Neuronal stem cell (in vitro differentiated cells): ENCODE measurements around the gene KIF21B.

Experiments used
- DNase-seq: peaks from one replicate; pipeline ENCODE4 v3.0.0-alpha.2; 2013; ENCODE audit warnings: low spot score
- H2AFZ ChIP-seq: one replicate; pipeline ENCODE4 v1.6.1; 2013; ENCODE audit warnings: mild to moderate bottlenecking, low read length, inconsistent platforms
- H2AK5ac ChIP-seq: 2 replicates; pipeline ENCODE4 v1.6.1; 2013; ENCODE audit warnings: low read depth, mild to moderate bottlenecking, inconsistent platforms, low read length, moderate library complexity, mixed read lengths
- H2BK120ac ChIP-seq: 2 replicates; pipeline ENCODE4 v1.6.1; 2013; ENCODE audit warnings: low read depth, mild to moderate bottlenecking, inconsistent platforms, low read length, moderate library complexity, mixed read lengths
- H2BK12ac ChIP-seq: one replicate; pipeline ENCODE4 v1.6.1; 2013; ENCODE audit warnings: low read length, inconsistent platforms
- H2BK15ac ChIP-seq: 2 replicates; pipeline ENCODE4 v1.6.1; 2013; ENCODE audit warnings: mild to moderate bottlenecking, low read length, inconsistent platforms, mixed read lengths
- H2BK5ac ChIP-seq: one replicate; pipeline ENCODE4 v1.6.1; 2013; ENCODE audit warnings: inconsistent platforms, mild to moderate bottlenecking, low read length, moderate library complexity
- H3K14ac ChIP-seq: one replicate; pipeline ENCODE4 v1.6.1; 2013; ENCODE audit warnings: low read length, inconsistent platforms
- H3K18ac ChIP-seq: 2 replicates; pipeline ENCODE4 v1.6.1; 2013; ENCODE audit warnings: low read length, inconsistent platforms
- H3K23ac ChIP-seq: 2 replicates; pipeline ENCODE4 v1.6.1; 2013; ENCODE audit warnings: low read depth, mild to moderate bottlenecking, mixed read lengths, low read length, inconsistent platforms; ENCODE audit not compliant: poor library complexity
- H3K27ac ChIP-seq: replicated peaks from 3 replicates; pipeline ENCODE4 v1.5.1; 2013; ENCODE audit warnings: low read length, inconsistent platforms
- H3K27me3 ChIP-seq, 3 experiments: 2 replicates each; pipeline ENCODE4 v1.6.1; 2013; ENCODE audit warnings: low read length in 3 of 3, mild to moderate bottlenecking in 2 of 3, inconsistent platforms in 1 of 3, low read depth in 1 of 3, mixed read lengths in 1 of 3, moderate library complexity in 1 of 3; ENCODE audit not compliant: control insufficient read depth in 3 of 3, insufficient read depth in 3 of 3
- H3K36me3 ChIP-seq, 2 donors: replicated peaks in 1 of 2; 2 replicates each; pipeline ENCODE4 v1.6.1; 2013; ENCODE audit warnings: low read length in 2 of 2; ENCODE audit not compliant: control insufficient read depth in 2 of 2, insufficient read depth in 2 of 2
- H3K4ac ChIP-seq: 2 replicates; pipeline ENCODE4 v1.6.1; 2013; ENCODE audit warnings: inconsistent platforms, mild to moderate bottlenecking, low read length, moderate library complexity
- H3K4me1 ChIP-seq, 2 donors: 1 replicate in 1 of 2; 2 replicates in 1 of 2; pipeline ENCODE4 v1.6.1; 2013; ENCODE audit warnings: low read length in 2 of 2, low read depth in 1 of 2; ENCODE audit not compliant: control insufficient read depth in 2 of 2, insufficient read depth in 1 of 2
- H3K4me2 ChIP-seq: one replicate; pipeline ENCODE4 v1.6.1; 2013; ENCODE audit warnings: mild to moderate bottlenecking, low read length, inconsistent platforms; ENCODE audit not compliant: insufficient read depth, poor library complexity, severe bottlenecking
- H3K4me3 ChIP-seq, 2 donors: 2 replicates each; pipeline ENCODE4 v1.5.1; 2013; ENCODE audit warnings: low read length in 2 of 2, mild to moderate bottlenecking in 2 of 2, inconsistent platforms in 1 of 2, moderate library complexity in 1 of 2
- H3K79me1 ChIP-seq: one replicate; pipeline ENCODE4 v1.6.1; 2013; ENCODE audit warnings: low read depth, mild to moderate bottlenecking, inconsistent platforms, low read length, moderate library complexity
- H3K9ac ChIP-seq: one replicate; pipeline ENCODE4 v1.6.1; 2013; ENCODE audit warnings: mild to moderate bottlenecking, low read depth, low read length, inconsistent platforms; ENCODE audit not compliant: poor library complexity
- H3K9me3 ChIP-seq, 2 donors: replicated peaks in 1 of 2; 2 replicates each; pipeline versions ENCODE3 to v1.6.1; 2013; ENCODE audit warnings: low read length in 2 of 2, mild to moderate bottlenecking in 2 of 2, inconsistent platforms in 1 of 2, low read depth in 1 of 2, mixed read lengths in 1 of 2, moderate library complexity in 1 of 2; ENCODE audit not compliant: control insufficient read depth in 2 of 2, insufficient read depth in 1 of 2
- H4K8ac ChIP-seq: one replicate; pipeline ENCODE4 v1.6.1; 2013; ENCODE audit warnings: low read depth, mild to moderate bottlenecking, inconsistent platforms, low read length, moderate library complexity
- H4K91ac ChIP-seq: one replicate; pipeline ENCODE4 v1.6.1; 2013; ENCODE audit warnings: low read length, low read depth, mild to moderate bottlenecking, inconsistent platforms; ENCODE audit not compliant: poor library complexity
- WGBS, 2 donors: extraction: QIAGEN DNeasy Blood & Tissue Kit; methylation state at CpG; one replicate each; pipeline ENCODE4 v1.1.7; 2013; ENCODE audit warnings: missing lambda C conversion rate in 2 of 2, mixed read lengths in 1 of 2; ENCODE audit not compliant: insufficient read length in 2 of 2, insufficient replicate concordance in 1 of 2; ENCODE audit errors: extremely low coverage in 2 of 2; 5-methylcytosine and 5-hydroxymethylcytosine counted together

KIF21B gene

DNA sequence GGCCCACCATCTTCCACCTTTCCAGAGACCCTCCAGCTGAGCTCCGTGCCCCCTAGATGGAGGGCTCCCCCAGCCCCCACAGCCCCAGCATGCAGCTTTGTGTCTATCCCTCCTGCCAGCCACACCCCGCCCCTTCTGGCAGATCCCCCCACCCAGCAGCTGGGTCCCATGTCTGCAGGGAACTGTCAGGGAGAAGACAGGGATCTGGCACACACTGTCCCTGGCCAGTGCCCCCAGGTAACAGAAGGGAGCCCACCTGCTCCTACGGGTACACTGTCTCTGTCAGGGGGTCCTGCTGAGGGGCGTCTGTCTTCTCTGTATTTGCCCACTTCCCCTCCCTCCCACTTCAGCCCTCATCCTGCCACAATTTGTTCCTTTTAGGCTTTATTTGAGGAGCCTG is 11.2 kb upstream of the KIF21B start:
- H3K4me1 ChIP-seq: peaks cover 6 to 14% of the 10 kb centered on the region in 2 donors
- H2BK12ac ChIP-seq: no peak overlapping the region
- H3K9ac ChIP-seq: no peak overlapping the region
- no peak overlapping the region for H3K4ac ChIP-seq
- no peak overlapping the region for H2AK5ac ChIP-seq
- H3K4me3 ChIP-seq: no peak overlapping the region
- H3K9me3 ChIP-seq: no peaks in the 10 kb centered on the region
- H3K79me1 ChIP-seq: no peaks in the 10 kb centered on the region
- H4K8ac ChIP-seq: no peak overlapping the region
- H3K36me3 ChIP-seq: no peaks in the 10 kb centered on the region
- no peak overlapping the region for H3K14ac ChIP-seq
- no peak overlapping the region for H3K18ac ChIP-seq
- H3K23ac ChIP-seq: no peak overlapping the region
- no peak overlapping the region for H3K27ac ChIP-seq
- WGBS, 2 donors: no CpG with 5 or more reads among the region's 4 CpGs
- H3K4me2 ChIP-seq: no peak overlapping the region
- peaks cover 0 to 7% (median 0%) of the 10 kb centered on the region in 3 experiments for H3K27me3 ChIP-seq
- no peak overlapping the region for H2BK5ac ChIP-seq
- DNase-seq: no peak
- peak overlapping the region; percentile 18 for H2BK120ac ChIP-seq
- H4K91ac ChIP-seq: no peak overlapping the region
- no peak overlapping the region for H2BK15ac ChIP-seq
- H2AFZ ChIP-seq: no peak overlapping the region

DNA sequence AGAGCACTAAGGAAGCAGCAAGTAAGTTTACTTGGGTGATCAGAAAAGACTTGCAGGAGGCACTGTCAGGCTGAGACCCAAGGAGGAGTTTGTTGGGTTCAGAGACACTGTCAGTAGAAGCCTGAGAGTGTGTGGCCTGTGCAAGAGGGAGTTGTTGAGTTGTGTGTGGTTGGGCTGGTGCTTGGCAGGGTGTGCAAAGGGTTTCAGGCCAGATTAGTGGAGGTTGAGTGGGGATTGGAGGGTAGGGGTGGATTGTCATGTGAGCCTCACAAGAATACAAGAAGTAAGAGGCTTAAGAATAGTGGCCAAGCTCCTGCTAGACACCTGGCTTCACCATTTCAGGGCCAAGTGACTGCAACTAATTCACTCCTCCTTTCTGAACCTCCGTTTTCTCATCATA is 8.9 kb upstream of the KIF21B start:
- H3K4me1 ChIP-seq: no peaks in the 10 kb centered on the region
- H4K8ac ChIP-seq: no peak overlapping the region
- no peak overlapping the region for H3K9ac ChIP-seq
- no peak overlapping the region for H2AK5ac ChIP-seq
- H3K18ac ChIP-seq: no peak overlapping the region
- no peak overlapping the region for H2BK12ac ChIP-seq
- H3K36me3 ChIP-seq: no peaks in the 10 kb centered on the region
- no peak overlapping the region for H3K23ac ChIP-seq
- H3K4me3 ChIP-seq: no peak overlapping the region
- no peak overlapping the region for H2BK15ac ChIP-seq
- no peak overlapping the region for H3K14ac ChIP-seq
- no peaks in the 10 kb centered on the region for H3K79me1 ChIP-seq
- no peak overlapping the region for H2BK5ac ChIP-seq
- DNase-seq: no peak
- no CpG with 5 or more reads among the region's 1 CpG for WGBS, 2 donors
- H3K27ac ChIP-seq: no peak overlapping the region
- no peak overlapping the region for H3K4ac ChIP-seq
- peaks cover 0 to 5% (median 0%) of the 10 kb centered on the region in 3 experiments for H3K27me3 ChIP-seq
- no peak overlapping the region for H4K91ac ChIP-seq
- no peak overlapping the region for H2AFZ ChIP-seq
- no peaks in the 10 kb centered on the region for H3K9me3 ChIP-seq
- H3K4me2 ChIP-seq: no peak overlapping the region
- H2BK120ac ChIP-seq: no peak overlapping the region

DNA sequence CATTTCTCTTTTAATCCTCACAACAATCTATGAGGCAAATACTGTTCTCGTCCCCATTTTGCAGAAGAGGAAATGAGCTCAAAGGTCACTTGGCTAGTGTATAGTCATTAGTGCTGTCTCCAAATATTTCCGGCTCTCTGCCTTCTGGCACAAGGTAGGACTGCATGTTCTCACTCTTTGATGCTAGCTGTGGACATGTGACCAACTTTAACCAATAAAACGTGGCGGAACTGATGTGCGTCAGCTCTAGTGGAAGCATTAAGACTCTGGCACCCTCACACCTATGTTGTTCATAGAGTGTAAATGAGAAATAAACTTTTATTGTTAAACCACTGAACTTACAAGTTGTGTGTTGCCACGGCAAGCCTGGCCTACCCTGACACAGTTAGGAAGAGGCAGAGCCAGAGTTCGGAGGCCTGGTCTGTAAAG is 5.0 kb upstream of the KIF21B start:
- Histone ChIP-seq H3K4me2 (no peak overlapping the region), H3K18ac (no peak overlapping the region), H3K36me3 (no peaks in the 10 kb centered on the region), H3K27me3 (no peaks in the 10 kb centered on the region), H4K8ac (no peak overlapping the region), H4K91ac (no peak overlapping the region), H2BK5ac (no peak overlapping the region), H3K4ac (no peak overlapping the region), H3K14ac (no peak overlapping the region), H2AFZ (no peak overlapping the region), H2AK5ac (no peak overlapping the region), H3K9ac (no peak overlapping the region), H2BK120ac (no peak overlapping the region), H3K4me1 (peaks cover 8 to 19% of the 10 kb centered on the region in 2 donors), H3K79me1 (no peaks in the 10 kb centered on the region), H2BK15ac (no peak overlapping the region), H3K27ac (no peak overlapping the region), H3K4me3 (no peak overlapping the region), H3K23ac (no peak overlapping the region), H2BK12ac (no peak overlapping the region), H3K9me3 (no peaks in the 10 kb centered on the region)
- WGBS, 2 donors: no CpG with 5 or more reads among the region's 7 CpGs
- DNase-seq: no peak

DNA sequence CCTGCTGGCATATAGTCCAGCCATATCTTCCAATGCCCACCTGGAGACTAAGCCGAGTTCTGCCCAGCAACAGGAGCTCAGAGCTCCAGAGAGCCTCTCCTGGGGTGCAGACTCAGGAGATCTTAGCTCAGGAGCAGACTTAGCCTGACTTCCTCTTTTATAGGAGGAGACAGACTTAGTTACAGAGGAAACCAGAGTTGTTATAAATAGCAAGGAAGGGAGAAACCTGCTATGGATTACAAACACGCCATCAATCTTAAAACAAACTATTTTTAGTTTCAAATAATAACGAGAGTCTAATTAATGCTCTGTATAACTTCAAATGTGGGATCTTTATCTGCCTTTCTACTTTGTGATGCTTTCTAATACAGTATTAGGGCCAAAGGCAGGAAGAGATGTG is 3.3 kb upstream of the KIF21B start:
- no peak overlapping the region for H2BK12ac ChIP-seq
- H3K4me3 ChIP-seq: no peak overlapping the region
- no peak overlapping the region for H2BK120ac ChIP-seq
- H3K14ac ChIP-seq: no peak overlapping the region
- H3K4me2 ChIP-seq: no peak overlapping the region
- no peak overlapping the region for H2BK5ac ChIP-seq
- no peak for DNase-seq
- whole genome bisulfite sequencing, 2 donors: no CpG with 5 or more reads among the region's 3 CpGs
- no peak overlapping the region for H2AFZ ChIP-seq
- no peak overlapping the region for H4K8ac ChIP-seq
- no peak overlapping the region for H3K9ac ChIP-seq
- H3K4me1 ChIP-seq: peaks cover 17 to 25% of the 10 kb centered on the region in 2 donors
- no peak overlapping the region for H3K4ac ChIP-seq
- peaks cover 0 to 6% (median 0%) of the 10 kb centered on the region in 3 experiments for H3K27me3 ChIP-seq
- H3K9me3 ChIP-seq: no peaks in the 10 kb centered on the region
- no peak overlapping the region for H2BK15ac ChIP-seq
- H4K91ac ChIP-seq: no peak overlapping the region
- no peak overlapping the region for H3K27ac ChIP-seq
- H3K18ac ChIP-seq: no peak overlapping the region
- H3K23ac ChIP-seq: no peak overlapping the region
- no peak overlapping the region for H2AK5ac ChIP-seq
- H3K79me1 ChIP-seq: no peaks in the 10 kb centered on the region
- no peaks in the 10 kb centered on the region for H3K36me3 ChIP-seq
